ENCODE results near the gene CCDC187.

Gene CCDC187

GRCh38 chr9:136336156-136336870 is 32.4 kb upstream of the CCDC187 start:
- Mint-ChIP-seq H3K27ac (ENCODE audit: low read depth) (no peak overlapping the region), H3K4me3 (no peak overlapping the region), H3K36me3 (ENCODE audit: insufficient read depth) (peaks cover 2% of the 10 kb centered on the region), H3K9me3 (no peaks in the 10 kb centered on the region), H3K27me3 (no peaks in the 10 kb centered on the region), H3K4me1 (no peaks in the 10 kb centered on the region)
- ATAC-seq (replicated peaks; ENCODE audit: extremely low read depth, poor library complexity, severe bottlenecking) (no peak), DNase-seq (ENCODE audit: low spot score in 2 of 2) (no peak)

- Mint-ChIP-seq H3K4me3 (no peak overlapping the region), H3K27ac (ENCODE audit: low read depth) (no peak overlapping the region)
Measured at GRCh38 chr9:136335296-136336155, 31.6 kb upstream of the CCDC187 start.

GRCh38 chr9:136334541-136334940 is 30.6 kb upstream of the CCDC187 start:
- H3K4me3 Mint-ChIP-seq: no peak overlapping the region
- H3K27me3 Mint-ChIP-seq: no peaks in the 10 kb centered on the region
- H3K27ac Mint-ChIP-seq (ENCODE audit: low read depth): no peak overlapping the region
- ATAC-seq (replicated peaks; ENCODE audit: extremely low read depth, poor library complexity, severe bottlenecking) (no peak), DNase-seq (ENCODE audit: low spot score in 2 of 2) (no peak)
- H3K9me3 Mint-ChIP-seq: no peaks in the 10 kb centered on the region
- H3K36me3 Mint-ChIP-seq (ENCODE audit: insufficient read depth): peaks cover 2% of the 10 kb centered on the region
- H3K4me1 Mint-ChIP-seq: no peaks in the 10 kb centered on the region

More at GRCh38 chr9:136335296-136336155, 31.6 kb upstream of the CCDC187 start:
- DNase-seq (ENCODE audit: low spot score in 2 of 2) (no peak), ATAC-seq (replicated peaks; ENCODE audit: extremely low read depth, poor library complexity, severe bottlenecking) (no peak)
- no peaks in the 10 kb centered on the region for H3K27me3 Mint-ChIP-seq
- H3K9me3 Mint-ChIP-seq: no peaks in the 10 kb centered on the region
- no peaks in the 10 kb centered on the region for H3K4me1 Mint-ChIP-seq
- peaks cover 2% of the 10 kb centered on the region for H3K36me3 Mint-ChIP-seq (ENCODE audit: insufficient read depth)

DNA sequence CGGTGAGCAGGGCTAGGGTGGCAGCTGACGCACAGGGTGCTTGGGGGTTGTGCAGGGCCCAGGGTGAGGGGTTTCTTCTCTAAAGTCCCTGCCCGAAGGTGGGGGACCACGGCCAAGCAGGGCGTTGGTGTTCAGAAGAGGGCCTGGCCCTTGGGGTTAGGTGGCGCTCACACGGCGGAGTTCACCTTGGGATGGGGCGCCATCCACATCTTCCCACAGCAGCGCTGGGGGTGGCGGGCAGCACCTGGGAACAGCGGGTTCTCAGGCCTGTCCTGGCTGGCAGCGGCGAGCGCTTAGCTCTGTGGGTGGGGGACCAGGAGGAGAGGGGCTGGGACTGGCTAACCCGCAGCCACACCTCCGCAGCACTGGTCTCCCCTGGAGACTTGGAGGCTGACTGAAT is 29.6 kb upstream of the CCDC187 start:
- H3K27ac Mint-ChIP-seq (ENCODE audit: low read depth): no peak overlapping the region
- DNase-seq (ENCODE audit: low spot score in 2 of 2): no peak
- H3K4me3 Mint-ChIP-seq: no peak overlapping the region
- peaks cover 2% of the 10 kb centered on the region for H3K36me3 Mint-ChIP-seq (ENCODE audit: insufficient read depth)
- H3K9me3 Mint-ChIP-seq: no peaks in the 10 kb centered on the region
- H3K27me3 Mint-ChIP-seq: no peaks in the 10 kb centered on the region
- ATAC-seq (replicated peaks; ENCODE audit: extremely low read depth, poor library complexity, severe bottlenecking): no peak
- H3K4me1 Mint-ChIP-seq: no peaks in the 10 kb centered on the region

GRCh38 chr9:136333045-136333444 is 29.2 kb upstream of the CCDC187 start:
- no peak for DNase-seq (ENCODE audit: low spot score in 2 of 2)
- ATAC-seq (replicated peaks; ENCODE audit: extremely low read depth, poor library complexity, severe bottlenecking): no peak
- no peak overlapping the region for H3K4me3 Mint-ChIP-seq
- no peaks in the 10 kb centered on the region for H3K27me3 Mint-ChIP-seq
- no peaks in the 10 kb centered on the region for H3K9me3 Mint-ChIP-seq
- H3K27ac Mint-ChIP-seq (ENCODE audit: low read depth): no peak overlapping the region
- peaks cover 2% of the 10 kb centered on the region for H3K36me3 Mint-ChIP-seq (ENCODE audit: insufficient read depth)
- H3K4me1 Mint-ChIP-seq: no peaks in the 10 kb centered on the region

- Mint-ChIP-seq H3K27ac (ENCODE audit: low read depth) (no peak overlapping the region), H3K4me3 (no peak overlapping the region), H3K9me3 (no peaks in the 10 kb centered on the region), H3K27me3 (no peaks in the 10 kb centered on the region), H3K36me3 (ENCODE audit: insufficient read depth) (peaks cover 2% of the 10 kb centered on the region), H3K4me1 (no peaks in the 10 kb centered on the region)
- ATAC-seq (replicated peaks; ENCODE audit: extremely low read depth, poor library complexity, severe bottlenecking) (no peak), DNase-seq (ENCODE audit: low spot score in 2 of 2) (no peak)
Measured at GRCh38 chr9:136332482-136332983, 28.6 kb upstream of the CCDC187 start.

GRCh38 chr9:136331556-136332481 is 27.9 kb upstream of the CCDC187 start:
- no peak for ATAC-seq (replicated peaks; ENCODE audit: extremely low read depth, poor library complexity, severe bottlenecking)
- Mint-ChIP-seq H3K27ac (ENCODE audit: low read depth) (no peak overlapping the region), H3K36me3 (ENCODE audit: insufficient read depth) (no peaks in the 10 kb centered on the region), H3K4me3 (no peak overlapping the region), H3K27me3 (no peaks in the 10 kb centered on the region), H3K9me3 (no peaks in the 10 kb centered on the region), H3K4me1 (no peaks in the 10 kb centered on the region)
- DNase-seq (ENCODE audit: low spot score in 2 of 2): no peak

GRCh38 chr9:136331030-136331429 is 27.1 kb upstream of the CCDC187 start:
- Mint-ChIP-seq H3K4me1 (no peaks in the 10 kb centered on the region), H3K27ac (ENCODE audit: low read depth) (no peak overlapping the region), H3K9me3 (no peaks in the 10 kb centered on the region), H3K36me3 (ENCODE audit: insufficient read depth) (no peaks in the 10 kb centered on the region), H3K27me3 (no peaks in the 10 kb centered on the region), H3K4me3 (no peak overlapping the region)
- ATAC-seq (replicated peaks; ENCODE audit: extremely low read depth, poor library complexity, severe bottlenecking): no peak
- no peak for DNase-seq (ENCODE audit: low spot score in 2 of 2)

GRCh38 chr9:136330406-136330990 is 26.6 kb upstream of the CCDC187 start:
- Mint-ChIP-seq H3K9me3 (no peaks in the 10 kb centered on the region), H3K4me3 (no peak overlapping the region), H3K4me1 (no peaks in the 10 kb centered on the region), H3K27me3 (peaks cover 3% of the 10 kb centered on the region), H3K36me3 (ENCODE audit: insufficient read depth) (no peaks in the 10 kb centered on the region), H3K27ac (ENCODE audit: low read depth) (no peak overlapping the region)
- no peak for DNase-seq (ENCODE audit: low spot score in 2 of 2)
- ATAC-seq (replicated peaks; ENCODE audit: extremely low read depth, poor library complexity, severe bottlenecking): no peak

- Mint-ChIP-seq H3K9me3 (no peaks in the 10 kb centered on the region), H3K36me3 (ENCODE audit: insufficient read depth) (no peaks in the 10 kb centered on the region), H3K4me1 (no peaks in the 10 kb centered on the region), H3K4me3 (no peak overlapping the region), H3K27me3 (peaks cover 7% of the 10 kb centered on the region), H3K27ac (ENCODE audit: low read depth) (no peak overlapping the region)
- DNase-seq (ENCODE audit: low spot score in 2 of 2): no peak
- no peak for ATAC-seq (replicated peaks; ENCODE audit: extremely low read depth, poor library complexity, severe bottlenecking)
Measured at GRCh38 chr9:136329636-136330405, 25.9 kb upstream of the CCDC187 start.

DNA sequence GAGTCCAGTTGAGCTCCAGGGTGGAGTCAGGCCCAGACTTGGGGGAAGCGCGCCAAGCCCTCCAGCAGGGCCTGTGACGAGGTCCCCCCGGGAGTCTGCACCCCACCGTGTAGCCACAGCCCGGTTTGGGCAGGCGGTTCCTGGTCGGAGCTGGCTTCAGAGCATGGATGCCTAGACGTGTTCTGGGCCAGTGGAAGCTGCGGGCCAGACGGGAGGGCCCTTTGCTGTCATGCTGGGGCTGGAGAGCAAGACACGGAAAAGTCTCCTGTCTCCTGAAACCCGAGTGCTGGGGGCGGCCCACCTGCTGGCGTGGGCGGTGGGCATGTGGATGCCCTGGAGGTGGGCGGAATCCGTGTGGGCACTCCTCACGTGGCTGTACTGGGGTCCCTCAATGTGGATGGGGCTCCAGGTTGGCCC is 25.3 kb upstream of the CCDC187 start:
- no peak overlapping the region for H3K27ac Mint-ChIP-seq (ENCODE audit: low read depth)
- no peaks in the 10 kb centered on the region for H3K36me3 Mint-ChIP-seq (ENCODE audit: insufficient read depth)
- H3K4me1 Mint-ChIP-seq: no peaks in the 10 kb centered on the region
- ATAC-seq (replicated peaks; ENCODE audit: extremely low read depth, poor library complexity, severe bottlenecking): no peak
- DNase-seq (ENCODE audit: low spot score in 2 of 2): no peak
- H3K9me3 Mint-ChIP-seq: no peaks in the 10 kb centered on the region
- H3K27me3 Mint-ChIP-seq: peaks cover 7% of the 10 kb centered on the region
- H3K4me3 Mint-ChIP-seq: no peak overlapping the region
